Bronchial epithelial cell (primary cell): ENCODE data around the gene USP27X. TPM values are rescaled to one million over a fixed set of nuclear protein-coding genes. Genes with fewer than 3 reads are reported as not detected.

Experiments
- DNase-seq: peaks from one replicate; pipeline ENCODE4 v3.0.0-alpha.2; 2010; ENCODE audit warnings: low read depth
- FAIRE-seq: peaks from 2 replicates; lab custom pipeline; 2011; peaks lifted over from hg19 to GRCh38; lab: Jason Lieb, UNC
- H3K27me3 ChIP-seq: 2 replicates; pipeline ENCODE4 v1.5.1; 2011; ENCODE audit warnings: low read length; ENCODE audit not compliant: control insufficient read depth, insufficient read depth
- H3K36me3 ChIP-seq: 2 replicates; pipeline ENCODE4 v1.5.1; 2011; ENCODE audit warnings: low read length; ENCODE audit not compliant: control insufficient read depth, insufficient read depth
- H3K4me3 ChIP-seq: 2 replicates; pipeline ENCODE4 v1.5.1; 2011; ENCODE audit warnings: mild to moderate bottlenecking, low read depth, low read length, control low read depth
- total RNA-seq: library from RNA; depleted of rRNA; stranded (reverse); fragments of >200 nt; gene quantifications from 2 replicates; pipeline ENCODE4 v1.2.1, GENCODE V29; 2014
- TF ChIP-seq, protein P1 (sequence below): IDR thresholded peaks from 2 replicates; pipeline ENCODE4 v1.5.1; 2011; ENCODE audit warnings: mild to moderate bottlenecking, moderate library complexity, low read length, control low read depth, inconsistent platforms; ENCODE audit not compliant: insufficient read depth, severe bottlenecking

The USP27X gene
- total RNA-seq, 1 donor from 2014 or later: 2.1 TPM

DNA sequence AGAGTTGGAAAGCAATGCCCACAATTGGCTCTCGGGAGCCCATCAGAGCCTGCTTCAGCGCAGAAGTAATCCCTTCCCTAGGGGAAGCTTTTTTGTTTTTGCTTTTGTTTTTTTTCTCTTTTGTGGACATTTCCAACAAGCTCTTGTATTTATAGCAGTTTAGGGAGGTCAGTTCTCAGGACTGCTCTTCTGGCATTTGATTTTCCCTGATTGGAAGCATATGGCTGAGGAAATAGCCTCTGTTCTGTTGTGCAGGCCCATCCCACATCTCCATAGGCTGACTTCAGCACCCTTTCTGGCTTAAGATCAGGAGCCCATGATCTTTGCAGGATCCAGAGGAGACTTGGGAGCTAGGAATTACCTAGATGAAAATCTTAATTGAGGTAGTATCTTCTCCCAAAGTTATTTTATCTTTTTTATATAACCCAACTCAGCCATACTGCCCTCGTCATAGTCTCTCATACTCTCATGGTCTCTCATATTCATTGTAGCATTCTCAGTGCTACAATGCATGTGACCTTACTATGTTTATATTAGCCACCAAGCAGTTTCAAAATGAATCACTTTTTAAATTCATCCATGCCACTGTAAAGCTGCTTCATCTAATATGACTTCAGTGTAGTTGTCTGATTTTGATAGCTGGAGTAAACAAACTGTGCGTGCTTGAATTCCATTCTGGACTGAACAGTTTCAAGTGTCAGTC lies 33.4 kb upstream of the USP27X start:
- Histone ChIP-seq H3K27me3 (no peaks in the 10 kb centered on the region), H3K36me3 (no peaks in the 10 kb centered on the region), H3K4me3 (no peak overlapping the region)
- no peak for FAIRE-seq
- TF ChIP-seq, protein P1, sequence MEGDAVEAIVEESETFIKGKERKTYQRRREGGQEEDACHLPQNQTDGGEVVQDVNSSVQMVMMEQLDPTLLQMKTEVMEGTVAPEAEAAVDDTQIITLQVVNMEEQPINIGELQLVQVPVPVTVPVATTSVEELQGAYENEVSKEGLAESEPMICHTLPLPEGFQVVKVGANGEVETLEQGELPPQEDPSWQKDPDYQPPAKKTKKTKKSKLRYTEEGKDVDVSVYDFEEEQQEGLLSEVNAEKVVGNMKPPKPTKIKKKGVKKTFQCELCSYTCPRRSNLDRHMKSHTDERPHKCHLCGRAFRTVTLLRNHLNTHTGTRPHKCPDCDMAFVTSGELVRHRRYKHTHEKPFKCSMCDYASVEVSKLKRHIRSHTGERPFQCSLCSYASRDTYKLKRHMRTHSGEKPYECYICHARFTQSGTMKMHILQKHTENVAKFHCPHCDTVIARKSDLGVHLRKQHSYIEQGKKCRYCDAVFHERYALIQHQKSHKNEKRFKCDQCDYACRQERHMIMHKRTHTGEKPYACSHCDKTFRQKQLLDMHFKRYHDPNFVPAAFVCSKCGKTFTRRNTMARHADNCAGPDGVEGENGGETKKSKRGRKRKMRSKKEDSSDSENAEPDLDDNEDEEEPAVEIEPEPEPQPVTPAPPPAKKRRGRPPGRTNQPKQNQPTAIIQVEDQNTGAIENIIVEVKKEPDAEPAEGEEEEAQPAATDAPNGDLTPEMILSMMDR: no peak
- DNase-seq: no peak

GRCh38 chrX:49846522-49846921 lies 32.8 kb upstream of the USP27X start:
- TF ChIP-seq, protein P1: no peak
- FAIRE-seq (no peak), DNase-seq (no peak)
- H3K4me3 ChIP-seq: no peak overlapping the region
- H3K36me3 ChIP-seq: no peaks in the 10 kb centered on the region
- H3K27me3 ChIP-seq: no peaks in the 10 kb centered on the region

GRCh38 chrX:49848275-49848674 lies 31.0 kb upstream of the USP27X start:
- TF ChIP-seq, protein P1: no peak
- DNase-seq (no peak), FAIRE-seq (no peak)
- Histone ChIP-seq H3K4me3 (no peak overlapping the region), H3K36me3 (no peaks in the 10 kb centered on the region), H3K27me3 (no peaks in the 10 kb centered on the region)

DNA sequence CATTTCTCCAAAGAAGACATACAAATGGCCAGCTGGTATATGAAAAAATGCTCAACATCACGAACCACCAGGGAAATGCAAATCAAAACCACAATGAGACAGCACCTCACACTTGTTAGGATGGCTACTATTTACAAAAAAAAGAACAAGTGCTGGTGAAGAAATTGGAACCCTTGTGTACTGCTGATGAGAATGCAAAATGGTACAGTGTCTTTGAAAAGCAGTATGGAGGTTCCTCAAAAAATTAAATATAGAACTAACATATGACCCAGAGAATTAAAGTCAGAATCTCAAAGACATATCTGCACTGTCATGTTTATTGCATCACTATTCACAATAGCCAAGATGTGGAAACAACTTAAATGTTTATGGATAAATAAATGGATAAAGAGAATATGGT lies 29.3 kb upstream of the USP27X start:
- H3K36me3 ChIP-seq: no peaks in the 10 kb centered on the region
- H3K4me3 ChIP-seq: no peak overlapping the region
- TF ChIP-seq, protein P1: no peak
- no peak for DNase-seq
- no peak for FAIRE-seq
- H3K27me3 ChIP-seq: no peaks in the 10 kb centered on the region

DNA sequence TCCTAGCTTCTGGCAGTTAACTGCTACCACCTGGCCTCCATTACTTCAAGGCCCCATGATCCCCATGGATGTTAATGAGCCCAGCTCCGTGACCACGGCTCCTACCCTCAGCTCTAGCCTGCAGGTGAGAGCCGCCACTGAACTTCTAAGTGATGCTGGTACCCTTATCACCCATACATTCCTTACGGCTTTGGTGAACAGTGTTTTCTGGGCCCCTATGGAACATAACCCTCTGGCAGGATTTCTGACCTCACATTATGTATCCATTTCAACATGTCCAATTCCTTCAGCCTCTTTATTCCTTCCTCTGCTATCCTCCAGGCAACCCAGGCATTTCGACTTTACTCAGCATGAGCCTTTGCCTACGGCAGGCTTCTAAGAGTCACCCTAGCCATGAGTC lies 25.6 kb upstream of the USP27X start:
- DNase-seq: no peak
- no peak for FAIRE-seq
- TF ChIP-seq, protein P1: no peak
- H3K27me3 ChIP-seq: no peaks in the 10 kb centered on the region
- no peaks in the 10 kb centered on the region for H3K36me3 ChIP-seq
- H3K4me3 ChIP-seq: no peak overlapping the region

GRCh38 chrX:49856819-49857218 lies 22.5 kb upstream of the USP27X start:
- Histone ChIP-seq H3K27me3 (no peaks in the 10 kb centered on the region), H3K36me3 (no peaks in the 10 kb centered on the region), H3K4me3 (no peak overlapping the region)
- DNase-seq (no peak), FAIRE-seq (no peak)
- TF ChIP-seq, protein P1: no peak
